HepG2 (cell line): ENCODE data around the gene RELL1. TPM values are rescaled to one million over a fixed set of nuclear protein-coding genes. Genes with fewer than 3 reads are reported as not detected.

ENCODE experiments used
- AGO2 ChIP-seq: fragments of 200-400 bp; formaldehyde crosslinking; optimal IDR thresholded peaks from 2 replicates; pipeline ENCODE3; 2017; ENCODE audit warnings: mild to moderate bottlenecking, low read depth, low read length, moderate library complexity
- CAMTA2 ChIP-seq: sonication (generic); formaldehyde crosslinking; IDR thresholded peaks from 2 replicates; pipeline ENCODE4 v1.4.0; 2020; ENCODE audit warnings: mild to moderate bottlenecking, missing genetic modification reagents, borderline replicate concordance
- CC2D1A ChIP-seq: sonication (generic); formaldehyde crosslinking; IDR thresholded peaks from 2 replicates; pipeline ENCODE4 v1.8.1; 2023; ENCODE audit warnings: mild to moderate bottlenecking, missing genetic modification reagents
- FIP1L1 ChIP-seq: fragments of 200-400 bp; formaldehyde crosslinking; IDR thresholded peaks from 2 replicates; pipeline ENCODE4 v1.6.1; 2018; ENCODE audit warnings: low read depth, mild to moderate bottlenecking, low read length, moderate library complexity, borderline replicate concordance; ENCODE audit not compliant: insufficient read depth
- GABPA ChIP-seq, 2 experiments: IDR thresholded peaks; 2 replicates each; pipeline ENCODE4 v1.6.1; 2011 to 2016; ENCODE audit warnings: low read depth in 2 of 2, low read length in 1 of 2, missing biosample characterization in 1 of 2, missing genetic modification characterization in 1 of 2
- HOXA3 ChIP-seq: sonication (generic); formaldehyde crosslinking; IDR thresholded peaks from 2 replicates; pipeline ENCODE4 v1.5.0; 2020; ENCODE audit warnings: missing genetic modification reagents
- NFE2L2 ChIP-seq: fragments of 150-350 bp; IDR thresholded peaks from 2 replicates; pipeline ENCODE4 v1.6.1; 2014; ENCODE audit warnings: low read length
- PATZ1 ChIP-seq: sonication (generic); formaldehyde crosslinking; IDR thresholded peaks from 2 replicates; pipeline ENCODE4 v1.4.0; 2020; ENCODE audit warnings: missing genetic modification reagents
- SPEN ChIP-seq: sonication (generic); formaldehyde crosslinking; IDR thresholded peaks from 2 replicates; pipeline ENCODE4 v1.5.1; 2020; ENCODE audit warnings: low read depth, mild to moderate bottlenecking, missing genetic modification reagents
- THAP7 ChIP-seq: sonication (generic); formaldehyde crosslinking; IDR thresholded peaks from 2 replicates; pipeline ENCODE4 v1.8.1; 2023; ENCODE audit warnings: mild to moderate bottlenecking, missing genetic modification reagents
- TSC22D2 ChIP-seq: sonication (generic); formaldehyde crosslinking; IDR thresholded peaks from 2 replicates; pipeline ENCODE4 v1.5.1; 2020; ENCODE audit warnings: missing genetic modification reagents, mild to moderate bottlenecking, borderline replicate concordance
- ZBTB26 ChIP-seq: IDR thresholded peaks from 2 replicates; pipeline ENCODE4 v1.6.1; 2016; ENCODE audit warnings: missing compliant biosample characterization, missing genetic modification reagents, borderline replicate concordance
- ZMYM3 ChIP-seq: sonication (generic); formaldehyde crosslinking; IDR thresholded peaks from 2 replicates; pipeline ENCODE4 v1.5.1; 2020; ENCODE audit warnings: mild to moderate bottlenecking, missing genetic modification reagents
- ZNF441 ChIP-seq: sonication (generic); formaldehyde crosslinking; IDR thresholded peaks from 2 replicates; pipeline ENCODE4 v1.7.0; 2021; ENCODE audit warnings: missing genetic modification reagents, borderline replicate concordance
- ZNF563 ChIP-seq: sonication (generic); formaldehyde crosslinking; IDR thresholded peaks from 2 replicates; pipeline ENCODE4 v1.8.0; 2022; ENCODE audit warnings: mild to moderate bottlenecking, moderate library complexity, missing genetic modification reagents
- ZNF598 ChIP-seq: sonication (generic); formaldehyde crosslinking; IDR thresholded peaks from 2 replicates; pipeline ENCODE4 v1.5.1; 2020; ENCODE audit warnings: mild to moderate bottlenecking, missing genetic modification reagents, borderline replicate concordance
- ZNF891 ChIP-seq: sonication (generic); formaldehyde crosslinking; IDR thresholded peaks from 2 replicates; pipeline ENCODE4 v1.5.0; 2020; ENCODE audit warnings: mild to moderate bottlenecking, missing genetic modification reagents
- polyA plus RNA-seq, 8 experiments: library from polyadenylated mRNA; depleted of rRNA in 3 of 8; stranded (reverse) in 7 of 8; unstranded in 1 of 8; fragments of >200 nt; fragmentation: Illumina TruSeq in 4 of 8; extraction: Trizol in 4 of 8; gene quantifications; 2 replicates each; pipeline versions ENCODE4 v1.2.1 to v1.2.3, GENCODE V29; 2011 to 2016; ENCODE audit warnings: low read depth in 4 of 8, missing spikeins in 1 of 8, mixed read lengths in 1 of 8; ENCODE audit not compliant: insufficient read depth in 1 of 8
- total RNA-seq, 5 experiments: library from RNA; depleted of rRNA; stranded (reverse); fragments of >200 nt; fragmentation: Illumina TruSeq; extraction: Trizol; gene quantifications; 2 replicates each; pipeline ENCODE4 v1.2.3, GENCODE V29; 2016; ENCODE audit warnings: low read depth in 1 of 5

The RELL1 gene
- total and polyA plus RNA-seq, 2 of the 13 experiments (the other 11 are each of a cell fraction or from before 2014, with no cell fraction given): 8.4 to 58.4 TPM

GRCh38 chr4:37686373-37687193 is at the start of gene RELL1 (continued):
- 0 out of 2 replicates have a peak, but pooled peaks have one; percentile 25 for TF ChIP-seq ZNF441 (CRISPR knock-in tag)
- peak; percentile 35; the same call in 1 of the 2 replicates for TF ChIP-seq HOXA3 (CRISPR knock-in tag)
- TF ChIP-seq THAP7 (CRISPR knock-in tag): peak; percentile 74
- TF ChIP-seq FIP1L1: no peak
- 0 out of 2 replicates have a peak, but pooled peaks have one; percentile 36 for TF ChIP-seq SPEN
- no peak for TF ChIP-seq CC2D1A (CRISPR knock-in tag)
- no peak for TF ChIP-seq GABPA (IDR thresholded peaks at IDR 0.05; ENCODE audit: low read depth, low read length)
- 0 out of 2 replicates have a peak, but pooled peaks have one; percentile 3 for TF ChIP-seq GABPA (CRISPR knock-in tag; IDR thresholded peaks at IDR 0.05; ENCODE audit: low read depth)
- no peak; the same call in 1 of the 2 replicates for TF ChIP-seq PATZ1 (CRISPR knock-in tag)
- TF ChIP-seq AGO2: no peak
- TF ChIP-seq TSC22D2: no peak
- no peak for TF ChIP-seq CAMTA2
- peak; percentile 63 for TF ChIP-seq ZMYM3
- TF ChIP-seq ZNF891: no peak
- no peak for TF ChIP-seq ZNF563 (CRISPR knock-in tag)
- 0 out of 2 replicates have a peak, but pooled peaks have one; percentile 60 for TF ChIP-seq ZNF598 (CRISPR knock-in tag)
- TF ChIP-seq NFE2L2: no peak
- TF ChIP-seq ZBTB26 (CRISPR knock-in tag): no peak
